IPS-20b (cell line): Measurements from ENCODE around the gene NEURL4.
"Not testable (repeated sequence)": the region's sequence is repeated elsewhere in the genome, so short reads cannot be mapped to it uniquely, and the experiment has no call there.

Experiments
- H3K27ac ChIP-seq: one replicate; pipeline ENCODE4 v1.5.1; 2013; ENCODE audit warnings: low read length
- H3K27me3 ChIP-seq: 2 replicates; pipeline ENCODE4 v1.6.1; 2013; ENCODE audit warnings: mild to moderate bottlenecking, low read length, inconsistent platforms; ENCODE audit not compliant: insufficient read depth
- H3K36me3 ChIP-seq: 2 replicates; pipeline ENCODE4 v1.6.1; 2013; ENCODE audit warnings: low read depth, mild to moderate bottlenecking, inconsistent platforms, low read length, moderate library complexity; ENCODE audit not compliant: insufficient read depth
- H3K4me1 ChIP-seq: 2 replicates; pipeline ENCODE4 v1.6.1; 2013; ENCODE audit warnings: mild to moderate bottlenecking, control low read depth, inconsistent platforms, low read length, moderate library complexity; ENCODE audit not compliant: insufficient read depth
- H3K4me3 ChIP-seq: 2 replicates; pipeline ENCODE4 v1.5.1; 2013; ENCODE audit warnings: mild to moderate bottlenecking, low read length, inconsistent platforms
- H3K9ac ChIP-seq: 2 replicates; pipeline ENCODE4 v1.6.1; 2013; ENCODE audit warnings: low read depth, mild to moderate bottlenecking, inconsistent platforms, low read length, moderate library complexity
- H3K9me3 ChIP-seq: 2 replicates; pipeline ENCODE4 v1.6.1; 2013; ENCODE audit warnings: mild to moderate bottlenecking, low read depth, low read length, inconsistent platforms; ENCODE audit not compliant: insufficient read depth

The NEURL4 gene

DNA sequence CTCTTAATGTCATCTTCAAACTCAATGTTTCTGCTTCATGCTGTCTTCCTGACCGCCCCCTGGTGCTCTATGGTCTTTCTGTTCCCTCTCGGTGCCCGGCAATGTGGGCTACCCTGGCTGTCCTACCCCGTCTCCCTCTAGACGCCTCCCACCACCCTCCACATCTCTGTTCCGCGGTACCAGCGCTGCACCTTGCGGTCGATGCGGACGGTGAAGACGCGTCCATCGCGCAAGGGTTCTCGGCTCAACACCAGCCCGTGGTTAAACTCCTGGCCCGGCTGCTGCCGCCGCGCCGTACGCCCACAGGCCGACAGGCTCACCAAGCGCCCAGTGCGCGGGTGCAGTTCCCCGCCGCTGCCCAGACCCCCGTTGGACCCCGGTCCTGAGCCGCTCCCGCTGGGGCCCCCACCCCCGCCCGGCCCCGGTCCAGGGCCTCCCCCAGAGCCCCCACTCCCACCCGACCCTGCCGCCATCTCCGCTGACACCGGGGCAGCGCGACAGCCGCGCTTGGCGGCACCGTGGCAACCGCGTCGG lies at the start of gene NEURL4:
NEURL4 (minus strand) TSS at position 496 of the 534 bp plus-strand sequence; CDS start at position 473, 23 bp downstream.
- no peaks in the 10 kb centered on the region for H3K27me3 ChIP-seq
- H3K4me3 ChIP-seq = peak within 1 kb of the TSS; percentile 78
- peaks cover 3% of the 10 kb centered on the region; the same call in 1 of the 2 replicates for H3K4me1 ChIP-seq

GRCh38 chr17:7374353-7374752 lies 45.2 kb upstream of the NEURL4 start:
- Histone ChIP-seq H3K9ac (no peak overlapping the region), H3K4me1 (no peaks in the 10 kb centered on the region), H3K4me3 (no peak overlapping the region), H3K9me3 (no peaks in the 10 kb centered on the region), H3K36me3 (no peaks in the 10 kb centered on the region), H3K27me3 (peaks cover 9% of the 10 kb centered on the region), H3K27ac (no peak overlapping the region)

More for the DNA sequence above, at the start of gene NEURL4:
- Histone ChIP-seq H3K36me3 (peaks cover 24% of the 10 kb centered on the region), H3K9ac (peak within 1 kb of the TSS; percentile 86; the same call in 1 of the 2 replicates), H3K27ac (peak within 1 kb of the TSS; percentile 67), H3K9me3 (no peaks in the 10 kb centered on the region)

DNA sequence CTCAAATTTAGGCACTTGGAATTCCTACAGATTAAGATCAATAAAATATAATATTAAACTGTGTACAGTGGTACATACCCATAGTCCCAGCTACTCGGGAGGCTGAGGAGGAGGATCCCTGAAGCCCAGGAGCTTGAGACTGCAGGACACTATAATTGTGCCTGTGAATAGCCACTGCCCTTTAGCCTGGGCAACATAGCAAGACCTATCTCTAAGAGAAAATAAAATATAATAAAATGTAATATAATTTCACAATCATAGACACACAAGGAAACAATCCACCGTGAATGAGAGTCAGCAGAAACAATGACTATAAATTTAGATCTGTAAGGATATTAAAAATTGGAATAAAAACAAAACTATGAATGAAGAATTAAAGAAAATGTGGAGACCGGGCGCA lies 41.7 kb upstream of the NEURL4 start:
- Histone ChIP-seq H3K27me3 (peaks cover 7% of the 10 kb centered on the region; the same call in 1 of the 2 replicates), H3K4me1 (peaks cover 3% of the 10 kb centered on the region; the same call in 1 of the 2 replicates), H3K9me3 (no peaks in the 10 kb centered on the region), H3K27ac (no peak overlapping the region), H3K4me3 (no peak overlapping the region), H3K9ac (no peak overlapping the region), H3K36me3 (no peaks in the 10 kb centered on the region)

- Histone ChIP-seq H3K9me3 (no peaks in the 10 kb centered on the region), H3K27me3 (peaks cover 7% of the 10 kb centered on the region; the same call in 1 of the 2 replicates), H3K4me3 (no peak overlapping the region)
Observed at GRCh38 chr17:7369825-7370224, 40.7 kb upstream of the NEURL4 start.

DNA sequence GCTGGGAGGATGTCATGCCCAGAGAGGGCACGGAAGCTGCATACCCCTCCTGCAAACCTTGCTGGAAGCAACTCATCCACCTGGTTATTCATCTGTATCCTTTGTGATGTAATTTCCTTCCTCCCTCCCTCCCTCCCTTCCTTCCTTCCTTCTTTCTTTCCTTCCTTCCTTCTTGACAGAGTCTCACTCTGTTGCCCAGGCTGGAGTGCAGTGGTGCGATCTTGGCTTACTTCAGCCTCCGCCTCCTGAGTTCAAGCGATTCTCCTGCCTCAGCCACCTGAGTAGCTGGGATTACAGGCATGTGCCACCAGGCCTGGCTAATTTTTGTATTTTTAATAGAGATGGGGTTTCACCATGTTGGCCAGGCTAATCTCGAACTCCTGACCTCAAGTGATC lies 39.5 kb upstream of the NEURL4 start:
- not testable (repeated sequence) for H3K27ac ChIP-seq, H3K36me3 ChIP-seq, H3K27me3 ChIP-seq, H3K9ac ChIP-seq, H3K9me3 ChIP-seq, H3K4me1 ChIP-seq
- peak overlapping the region; percentile 40; the same call in 1 of the 2 replicates for H3K4me3 ChIP-seq

More at GRCh38 chr17:7369825-7370224, 40.7 kb upstream of the NEURL4 start:
- no peak overlapping the region for H3K27ac ChIP-seq
- no peak overlapping the region for H3K9ac ChIP-seq
- H3K36me3 ChIP-seq = no peaks in the 10 kb centered on the region
- peaks cover 3% of the 10 kb centered on the region; the same call in 1 of the 2 replicates for H3K4me1 ChIP-seq

DNA sequence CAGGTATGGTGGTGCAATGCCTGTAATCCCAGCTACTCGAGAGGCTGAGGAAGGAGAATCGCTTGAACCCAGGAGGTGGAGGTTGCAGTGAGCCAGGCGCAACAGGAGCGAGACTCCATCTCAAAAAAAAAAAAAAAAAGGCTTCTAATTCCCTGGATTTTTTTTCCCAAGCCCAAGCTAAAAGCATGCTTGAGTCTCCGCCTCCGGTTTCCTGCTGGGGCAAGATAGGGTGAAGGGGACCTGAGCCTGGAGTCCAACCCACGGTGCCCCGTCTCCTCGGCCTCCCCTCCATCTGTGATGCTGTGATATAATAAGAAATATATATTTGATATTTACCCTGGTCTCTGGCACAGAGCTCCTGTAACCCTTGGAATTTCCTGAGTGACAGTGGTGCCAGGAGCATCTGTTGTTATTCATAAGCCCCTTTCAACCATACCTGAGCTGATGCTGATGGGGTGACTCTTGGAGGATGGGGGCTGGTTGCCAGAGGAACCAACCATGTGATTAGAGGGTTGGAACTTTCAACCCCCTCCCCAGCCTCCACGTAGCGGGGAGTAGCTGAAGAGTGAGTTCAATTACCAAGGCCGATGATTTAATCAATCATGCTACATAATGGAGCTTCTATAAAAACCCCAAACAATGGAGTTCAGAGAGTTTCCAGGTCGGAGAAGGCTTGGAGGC lies 38.9 kb upstream of the NEURL4 start:
- Histone ChIP-seq H3K27ac (no peak overlapping the region), H3K9me3 (no peaks in the 10 kb centered on the region), H3K4me3 (peak overlapping the region; percentile 40; the same call in 1 of the 2 replicates), H3K4me1 (peaks cover 3% of the 10 kb centered on the region; the same call in 1 of the 2 replicates), H3K27me3 (peaks cover 7% of the 10 kb centered on the region; the same call in 1 of the 2 replicates), H3K36me3 (no peaks in the 10 kb centered on the region), H3K9ac (no peak overlapping the region)

GRCh38 chr17:7367083-7367482 lies 37.9 kb upstream of the NEURL4 start:
- H3K9ac ChIP-seq = no peak overlapping the region
- no peak overlapping the region for H3K27ac ChIP-seq
- no peak overlapping the region for H3K4me3 ChIP-seq
- peaks cover 3% of the 10 kb centered on the region; the same call in 1 of the 2 replicates for H3K4me1 ChIP-seq
- no peaks in the 10 kb centered on the region for H3K36me3 ChIP-seq
- no peaks in the 10 kb centered on the region for H3K9me3 ChIP-seq
- peaks cover 7% of the 10 kb centered on the region; the same call in 1 of the 2 replicates for H3K27me3 ChIP-seq

DNA sequence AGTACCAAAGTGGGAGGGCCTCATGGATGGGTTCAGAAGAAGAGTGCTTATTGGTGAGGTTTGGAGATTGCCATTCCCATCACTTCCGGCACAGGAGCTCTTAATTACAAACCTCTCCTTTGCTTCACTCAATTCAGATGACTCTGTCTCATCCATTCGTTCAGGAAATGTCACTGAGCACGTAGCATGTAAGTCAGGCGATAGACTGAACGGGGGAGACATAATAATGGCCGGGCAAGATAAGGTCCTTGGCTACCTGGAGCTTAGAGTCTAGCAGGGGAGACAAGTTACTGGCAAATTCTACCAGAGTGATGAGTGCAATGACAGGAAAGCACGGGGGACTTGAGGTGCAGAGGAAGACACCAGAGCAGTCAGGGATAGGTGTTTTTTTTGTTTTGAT lies 36.8 kb upstream of the NEURL4 start:
- not testable (repeated sequence) for H3K9ac ChIP-seq, H3K36me3 ChIP-seq, H3K27me3 ChIP-seq, H3K4me3 ChIP-seq, H3K27ac ChIP-seq, H3K4me1 ChIP-seq, H3K9me3 ChIP-seq

- Histone ChIP-seq H3K9me3 (no peaks in the 10 kb centered on the region), H3K36me3 (no peaks in the 10 kb centered on the region), H3K4me3 (no peak overlapping the region), H3K4me1 (peaks cover 3% of the 10 kb centered on the region; the same call in 1 of the 2 replicates), H3K27ac (no peak overlapping the region), H3K27me3 (no peaks in the 10 kb centered on the region), H3K9ac (no peak overlapping the region)
Observed at GRCh38 chr17:7363311-7363710, 34.2 kb upstream of the NEURL4 start.

DNA sequence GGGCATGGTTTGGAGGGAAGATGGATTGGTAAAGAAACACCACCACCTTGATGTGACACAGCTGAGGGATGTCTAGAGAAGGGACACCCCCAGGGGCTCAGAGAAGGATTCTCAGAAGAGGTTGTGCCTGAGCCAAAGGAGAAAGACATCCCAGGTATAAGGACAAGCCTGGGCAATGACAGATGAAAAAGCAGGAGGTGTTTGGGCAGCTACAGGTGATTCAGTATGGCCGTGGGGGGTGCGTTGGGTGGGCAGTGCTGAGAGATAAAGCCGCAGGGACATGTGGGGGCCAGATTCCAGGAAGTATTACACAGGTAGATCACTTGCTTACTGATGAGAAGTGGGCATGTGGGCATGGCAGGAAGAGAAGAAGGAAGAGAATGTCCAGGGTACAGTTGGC lies 32.8 kb upstream of the NEURL4 start:
- Histone ChIP-seq H3K9me3 (no peaks in the 10 kb centered on the region), H3K27me3 (no peaks in the 10 kb centered on the region), H3K27ac (no peak overlapping the region), H3K4me1 (no peaks in the 10 kb centered on the region), H3K36me3 (no peaks in the 10 kb centered on the region), H3K4me3 (no peak overlapping the region), H3K9ac (no peak overlapping the region)

- Histone ChIP-seq H3K4me1 (peaks cover 15% of the 10 kb centered on the region), H3K36me3 (no peaks in the 10 kb centered on the region), H3K27me3 (peaks cover 8% of the 10 kb centered on the region; the same call in 1 of the 2 replicates), H3K9ac (no peak overlapping the region), H3K4me3 (no peak overlapping the region), H3K27ac (no peak overlapping the region), H3K9me3 (no peaks in the 10 kb centered on the region)
Observed at GRCh38 chr17:7357381-7357780, 28.2 kb upstream of the NEURL4 start.

DNA sequence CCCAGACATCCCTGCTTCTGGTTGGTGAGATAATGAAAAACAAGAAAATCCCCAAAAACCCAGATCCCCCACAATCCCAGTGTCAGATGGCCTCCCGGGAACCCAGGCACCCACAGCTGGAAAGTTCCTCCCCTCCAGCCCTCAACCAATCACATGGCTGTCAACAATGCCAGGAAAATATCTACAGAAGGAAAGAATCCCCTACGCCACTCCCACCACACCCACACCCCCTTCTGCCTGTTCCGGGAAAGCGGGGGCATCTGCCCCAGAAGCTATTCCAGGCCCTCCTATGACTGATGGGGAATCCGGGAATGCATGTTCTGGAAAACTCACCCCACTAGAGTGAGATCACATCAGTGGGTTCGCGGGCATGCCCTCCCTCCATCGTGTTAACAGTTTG lies 27.6 kb upstream of the NEURL4 start:
- Histone ChIP-seq H3K36me3 (no peaks in the 10 kb centered on the region), H3K27ac (no peak overlapping the region), H3K9me3 (no peaks in the 10 kb centered on the region), H3K4me1 (peaks cover 15% of the 10 kb centered on the region), H3K27me3 (peaks cover 8% of the 10 kb centered on the region; the same call in 1 of the 2 replicates), H3K4me3 (no peak overlapping the region), H3K9ac (no peak overlapping the region)
